Liver (tissue), 9 donors: ENCODE data around the gene DUOXA1. TPM values are rescaled to one million over a fixed set of nuclear protein-coding genes. Genes with fewer than 3 reads are reported as not detected.

Source experiments
- DNase-seq: peaks from one replicate; pipeline ENCODE4 v3.0.0-alpha.2; 2017; ENCODE audit warnings: low spot score
- H3K27ac ChIP-seq, 2 donors: one replicate each; pipeline ENCODE4 v1.7.0; 2013; ENCODE audit warnings: inconsistent platforms in 2 of 2, low read length in 2 of 2, control low read depth in 1 of 2, low read depth in 1 of 2, mild to moderate bottlenecking in 1 of 2
- H3K27me3 ChIP-seq, 4 donors: one replicate each; pipeline versions ENCODE4 v1.6.1 to v1.7.0; 2013; ENCODE audit warnings: low read length in 3 of 4, inconsistent platforms in 1 of 4, mild to moderate bottlenecking in 1 of 4, moderate library complexity in 1 of 4; ENCODE audit not compliant: control insufficient read depth in 4 of 4, insufficient read depth in 4 of 4
- H3K36me3 ChIP-seq, 4 donors: one replicate each; pipeline versions ENCODE4 v1.6.1 to v1.7.0; 2013; ENCODE audit warnings: low read length in 3 of 4, mild to moderate bottlenecking in 3 of 4, low read depth in 1 of 4, moderate library complexity in 1 of 4; ENCODE audit not compliant: control insufficient read depth in 4 of 4, insufficient read depth in 3 of 4
- H3K4me1 ChIP-seq, 4 donors: one replicate each; pipeline versions ENCODE4 v1.6.1 to v1.7.0; 2013; ENCODE audit warnings: low read length in 3 of 4, mild to moderate bottlenecking in 3 of 4, moderate library complexity in 1 of 4; ENCODE audit not compliant: control insufficient read depth in 4 of 4, insufficient read depth in 4 of 4
- H3K4me3 ChIP-seq, 3 donors: one replicate each; pipeline versions ENCODE4 v1.6.1 to v1.7.0; 2013; ENCODE audit warnings: low read length in 3 of 3, control low read depth in 1 of 3, low read depth in 1 of 3, mild to moderate bottlenecking in 1 of 3
- H3K9ac ChIP-seq, 2 donors: one replicate each; pipeline ENCODE4 v1.7.0; 2013; ENCODE audit warnings: low read length in 2 of 2, mild to moderate bottlenecking in 2 of 2, moderate library complexity in 2 of 2, control low read depth in 1 of 2, low read depth in 1 of 2
- H3K9me3 ChIP-seq, 4 donors: one replicate each; pipeline versions ENCODE4 v1.6.1 to v1.7.0; 2013; ENCODE audit warnings: low read length in 3 of 4; ENCODE audit not compliant: control insufficient read depth in 4 of 4
- FOXA1 ChIP-seq: IDR thresholded peaks from 2 replicates; pipeline ENCODE4 v1.6.1; 2016; ENCODE audit warnings: antibody characterized with exemption
- FOXA2 ChIP-seq: IDR thresholded peaks from 2 replicates; pipeline ENCODE4 v1.6.1; 2016; ENCODE audit warnings: antibody characterized with exemption
- GABPA ChIP-seq, 2 donors: IDR thresholded peaks in 1 of 2; conservative IDR thresholded peaks in 1 of 2; 2 replicates each; pipeline ENCODE4 v1.6.1; 2016; ENCODE audit warnings: antibody characterized with exemption in 2 of 2, mild to moderate bottlenecking in 1 of 2, moderate library complexity in 1 of 2
- HNF4G ChIP-seq: IDR thresholded peaks from 2 replicates; pipeline ENCODE4 v1.6.1; 2016; ENCODE audit warnings: antibody characterized with exemption
- JUND ChIP-seq, 2 donors: IDR thresholded peaks; 2 replicates each; pipeline ENCODE4 v1.6.1; 2016; ENCODE audit warnings: antibody characterized with exemption in 2 of 2
- MAX ChIP-seq: IDR thresholded peaks from 2 replicates; pipeline ENCODE4 v1.6.1; 2016; ENCODE audit warnings: antibody characterized with exemption
- NR2F2 ChIP-seq: IDR thresholded peaks from 2 replicates; pipeline ENCODE4 v1.6.1; 2016; ENCODE audit warnings: antibody characterized with exemption
- RAD21 ChIP-seq, 2 donors: IDR thresholded peaks; 2 replicates each; pipeline ENCODE4 v1.6.1; 2016; ENCODE audit warnings: antibody characterized with exemption in 2 of 2, mild to moderate bottlenecking in 2 of 2
- YY1 ChIP-seq: IDR thresholded peaks from 2 replicates; pipeline ENCODE4 v1.6.1; 2016; ENCODE audit warnings: antibody characterized with exemption, mild to moderate bottlenecking
- WGBS: extraction: QIAGEN DNeasy Blood & Tissue Kit; methylation state at CpG from one replicate; pipeline ENCODE4 v1.1.7; 2013; 5-methylcytosine and 5-hydroxymethylcytosine counted together
- polyA plus RNA-seq, 2 donors: library from polyadenylated mRNA; stranded (reverse) in 1 of 2; unstranded in 1 of 2; fragments of 200-250 nt in 1 of 2; fragments of >200 nt in 1 of 2; fragmentation: Nextera tagmentation in 1 of 2; extraction: Ambion mirVana in 1 of 2; gene quantifications; one replicate each; pipeline versions ENCODE4 v1.2.1 to v1.2.3, GENCODE V29; 2013 to 2015
- total RNA-seq, 2 donors: library from RNA; depleted of rRNA; stranded (reverse); fragments of >200 nt; gene quantifications; one replicate each; pipeline ENCODE4 v1.2.3, GENCODE V29; 2014
- TF ChIP-seq, protein P1 (sequence below): IDR thresholded peaks from 2 replicates; pipeline ENCODE4 v1.6.1; 2016; ENCODE audit warnings: antibody characterized with exemption
- TF ChIP-seq, protein P2 (sequence below): fragments of 150-350 bp; IDR thresholded peaks from 2 replicates; pipeline ENCODE4 v1.5.1; 2017; ENCODE audit warnings: improper control_type of control experiment, low read depth, low read length; ENCODE audit not compliant: missing input control
- TF ChIP-seq, protein P3 (sequence below): IDR thresholded peaks from 2 replicates; pipeline ENCODE4 v1.6.1; 2016; ENCODE audit warnings: antibody characterized with exemption, mild to moderate bottlenecking
- donor health status: healthy.
- donor health status: healthy.
- donor health status: healthy.
- donor health status: healthy.
- donor health status: healthy.

DUOXA1 gene
- total and polyA plus RNA-seq, 4 donors = 0.02 TPM; not detected in 3

DNA sequence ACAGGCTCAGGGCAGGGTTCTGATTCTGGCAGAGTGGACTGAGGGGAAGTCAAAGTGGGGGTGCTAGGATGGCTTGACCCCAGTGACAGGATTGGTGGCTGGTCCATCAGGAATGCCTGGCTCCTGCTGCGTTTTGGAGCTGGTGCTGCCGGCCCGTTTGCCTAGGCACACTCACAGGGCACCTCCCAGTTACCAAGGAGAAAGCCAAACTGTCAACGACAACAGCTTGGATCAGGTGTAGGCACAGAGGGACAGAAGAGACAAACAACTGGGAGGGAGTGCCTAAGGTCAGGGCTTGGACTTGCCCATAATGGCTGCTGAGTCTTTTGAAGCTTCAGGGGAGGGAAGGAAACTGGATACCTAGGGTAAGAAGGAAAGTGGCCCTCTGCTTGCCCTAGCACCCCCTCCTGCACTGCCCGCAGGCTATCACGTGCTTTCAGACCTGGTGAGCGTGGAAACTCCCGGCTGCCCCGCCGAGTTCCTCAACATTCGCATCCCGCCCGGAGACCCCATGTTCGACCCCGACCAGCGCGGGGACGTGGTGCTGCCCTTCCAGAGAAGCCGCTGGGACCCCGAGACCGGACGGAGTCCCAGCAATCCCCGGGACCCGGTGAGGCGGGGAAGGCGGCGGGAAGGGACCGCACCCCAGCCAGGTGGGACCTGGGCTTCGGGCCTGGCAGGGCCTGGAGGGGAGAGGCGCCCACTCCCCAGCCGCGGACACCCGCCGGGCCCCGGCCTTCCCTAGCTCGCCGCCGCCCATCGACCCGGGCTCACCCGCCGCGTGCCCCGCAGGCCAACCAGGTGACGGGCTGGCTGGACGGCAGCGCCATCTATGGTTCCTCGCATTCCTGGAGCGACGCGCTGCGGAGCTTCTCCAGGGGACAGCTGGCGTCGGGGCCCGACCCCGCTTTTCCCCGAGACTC is 5.3 kb upstream of the DUOXA1 start:
- Histone ChIP-seq H3K9ac (no peak overlapping the region), H3K27ac (no peak overlapping the region), H3K27me3 (peaks cover 0 to 3% (median 2%) of the 10 kb centered on the region in 4 donors), H3K4me1 (peaks cover 0 to 9% (median 7%) of the 10 kb centered on the region in 4 donors), H3K4me3 (peak overlapping the region in 1 of 3 donors; percentile 11), H3K36me3 (no peaks in the 10 kb centered on the region), H3K9me3 (no peaks in the 10 kb centered on the region)
- DNase-seq = no peak
- WGBS = 8% methylated on average over 57 of the region's 57 CpGs
- TF ChIP-seq NR2F2 (no peak), RAD21 (IDR thresholded peaks at IDR 0.05) (peak in 1 of 2 donors; percentile 13)

GRCh38 chr15:45134046-45134445 is 4.4 kb upstream of the DUOXA1 start:
- no peak overlapping the region for H3K9ac ChIP-seq
- peaks cover 0 to 7% (median 2%) of the 10 kb centered on the region in 4 donors for H3K4me1 ChIP-seq
- no peak overlapping the region for H3K27ac ChIP-seq
- 94% methylated on average over 7 of the region's 7 CpGs for WGBS
- TF ChIP-seq JUND (IDR thresholded peaks at IDR 0.05) = no peak
- no peak for TF ChIP-seq GABPA (IDR thresholded peaks at IDR 0.05 in 1 of 2, conservative IDR thresholded peaks at IDR 0.05 in 1 of 2)
- TF ChIP-seq, protein P1, sequence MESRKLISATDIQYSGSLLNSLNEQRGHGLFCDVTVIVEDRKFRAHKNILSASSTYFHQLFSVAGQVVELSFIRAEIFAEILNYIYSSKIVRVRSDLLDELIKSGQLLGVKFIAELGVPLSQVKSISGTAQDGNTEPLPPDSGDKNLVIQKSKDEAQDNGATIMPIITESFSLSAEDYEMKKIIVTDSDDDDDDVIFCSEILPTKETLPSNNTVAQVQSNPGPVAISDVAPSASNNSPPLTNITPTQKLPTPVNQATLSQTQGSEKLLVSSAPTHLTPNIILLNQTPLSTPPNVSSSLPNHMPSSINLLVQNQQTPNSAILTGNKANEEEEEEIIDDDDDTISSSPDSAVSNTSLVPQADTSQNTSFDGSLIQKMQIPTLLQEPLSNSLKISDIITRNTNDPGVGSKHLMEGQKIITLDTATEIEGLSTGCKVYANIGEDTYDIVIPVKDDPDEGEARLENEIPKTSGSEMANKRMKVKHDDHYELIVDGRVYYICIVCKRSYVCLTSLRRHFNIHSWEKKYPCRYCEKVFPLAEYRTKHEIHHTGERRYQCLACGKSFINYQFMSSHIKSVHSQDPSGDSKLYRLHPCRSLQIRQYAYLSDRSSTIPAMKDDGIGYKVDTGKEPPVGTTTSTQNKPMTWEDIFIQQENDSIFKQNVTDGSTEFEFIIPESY = no peak
- TF ChIP-seq, protein P2, sequence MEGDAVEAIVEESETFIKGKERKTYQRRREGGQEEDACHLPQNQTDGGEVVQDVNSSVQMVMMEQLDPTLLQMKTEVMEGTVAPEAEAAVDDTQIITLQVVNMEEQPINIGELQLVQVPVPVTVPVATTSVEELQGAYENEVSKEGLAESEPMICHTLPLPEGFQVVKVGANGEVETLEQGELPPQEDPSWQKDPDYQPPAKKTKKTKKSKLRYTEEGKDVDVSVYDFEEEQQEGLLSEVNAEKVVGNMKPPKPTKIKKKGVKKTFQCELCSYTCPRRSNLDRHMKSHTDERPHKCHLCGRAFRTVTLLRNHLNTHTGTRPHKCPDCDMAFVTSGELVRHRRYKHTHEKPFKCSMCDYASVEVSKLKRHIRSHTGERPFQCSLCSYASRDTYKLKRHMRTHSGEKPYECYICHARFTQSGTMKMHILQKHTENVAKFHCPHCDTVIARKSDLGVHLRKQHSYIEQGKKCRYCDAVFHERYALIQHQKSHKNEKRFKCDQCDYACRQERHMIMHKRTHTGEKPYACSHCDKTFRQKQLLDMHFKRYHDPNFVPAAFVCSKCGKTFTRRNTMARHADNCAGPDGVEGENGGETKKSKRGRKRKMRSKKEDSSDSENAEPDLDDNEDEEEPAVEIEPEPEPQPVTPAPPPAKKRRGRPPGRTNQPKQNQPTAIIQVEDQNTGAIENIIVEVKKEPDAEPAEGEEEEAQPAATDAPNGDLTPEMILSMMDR = no peak
- TF ChIP-seq MAX = no peak
- TF ChIP-seq, protein P3, sequence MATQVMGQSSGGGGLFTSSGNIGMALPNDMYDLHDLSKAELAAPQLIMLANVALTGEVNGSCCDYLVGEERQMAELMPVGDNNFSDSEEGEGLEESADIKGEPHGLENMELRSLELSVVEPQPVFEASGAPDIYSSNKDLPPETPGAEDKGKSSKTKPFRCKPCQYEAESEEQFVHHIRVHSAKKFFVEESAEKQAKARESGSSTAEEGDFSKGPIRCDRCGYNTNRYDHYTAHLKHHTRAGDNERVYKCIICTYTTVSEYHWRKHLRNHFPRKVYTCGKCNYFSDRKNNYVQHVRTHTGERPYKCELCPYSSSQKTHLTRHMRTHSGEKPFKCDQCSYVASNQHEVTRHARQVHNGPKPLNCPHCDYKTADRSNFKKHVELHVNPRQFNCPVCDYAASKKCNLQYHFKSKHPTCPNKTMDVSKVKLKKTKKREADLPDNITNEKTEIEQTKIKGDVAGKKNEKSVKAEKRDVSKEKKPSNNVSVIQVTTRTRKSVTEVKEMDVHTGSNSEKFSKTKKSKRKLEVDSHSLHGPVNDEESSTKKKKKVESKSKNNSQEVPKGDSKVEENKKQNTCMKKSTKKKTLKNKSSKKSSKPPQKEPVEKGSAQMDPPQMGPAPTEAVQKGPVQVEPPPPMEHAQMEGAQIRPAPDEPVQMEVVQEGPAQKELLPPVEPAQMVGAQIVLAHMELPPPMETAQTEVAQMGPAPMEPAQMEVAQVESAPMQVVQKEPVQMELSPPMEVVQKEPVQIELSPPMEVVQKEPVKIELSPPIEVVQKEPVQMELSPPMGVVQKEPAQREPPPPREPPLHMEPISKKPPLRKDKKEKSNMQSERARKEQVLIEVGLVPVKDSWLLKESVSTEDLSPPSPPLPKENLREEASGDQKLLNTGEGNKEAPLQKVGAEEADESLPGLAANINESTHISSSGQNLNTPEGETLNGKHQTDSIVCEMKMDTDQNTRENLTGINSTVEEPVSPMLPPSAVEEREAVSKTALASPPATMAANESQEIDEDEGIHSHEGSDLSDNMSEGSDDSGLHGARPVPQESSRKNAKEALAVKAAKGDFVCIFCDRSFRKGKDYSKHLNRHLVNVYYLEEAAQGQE = no peak
- TF ChIP-seq YY1 = no peak
- TF ChIP-seq FOXA1 = no peak
- no peak for TF ChIP-seq NR2F2
- no peak for TF ChIP-seq FOXA2
- TF ChIP-seq HNF4G = no peak
- TF ChIP-seq RAD21 (IDR thresholded peaks at IDR 0.05) = no peak
- no peak overlapping the region for H3K4me3 ChIP-seq
- H3K9me3 ChIP-seq = no peaks in the 10 kb centered on the region
- H3K27me3 ChIP-seq = peaks cover 0 to 3% (median 2%) of the 10 kb centered on the region in 4 donors
- H3K36me3 ChIP-seq = no peaks in the 10 kb centered on the region
- no peak for DNase-seq
